ENCODE measurements around the gene MAMSTR.

Gene MAMSTR

GRCh38 chr19:48740164-48740972, 20.8 kb upstream of the MAMSTR start, which contains the start of gene RASIP1:
RASIP1 (minus strand) TSS chr19:48740610; CDS start chr19:48740282, 328 bp downstream.
- Histone ChIP-seq H3K4me3 (ENCODE audit: low read depth, low read length) (peak within 1 kb of the TSS; percentile 53), H3K36me3 (no peaks in the 10 kb centered on the region), H3K27ac (0 out of 2 replicates have a peak within 1 kb of the TSS, but pooled peaks have one; percentile 53), H3K9me3 (ENCODE audit: severe bottlenecking) (no peaks in the 10 kb centered on the region), H3K27me3 (ENCODE audit: insufficient read depth, low read depth, severe bottlenecking) (peaks cover 2% of the 10 kb centered on the region)
- DNase-seq: no peak
- TF ChIP-seq, protein P1, sequence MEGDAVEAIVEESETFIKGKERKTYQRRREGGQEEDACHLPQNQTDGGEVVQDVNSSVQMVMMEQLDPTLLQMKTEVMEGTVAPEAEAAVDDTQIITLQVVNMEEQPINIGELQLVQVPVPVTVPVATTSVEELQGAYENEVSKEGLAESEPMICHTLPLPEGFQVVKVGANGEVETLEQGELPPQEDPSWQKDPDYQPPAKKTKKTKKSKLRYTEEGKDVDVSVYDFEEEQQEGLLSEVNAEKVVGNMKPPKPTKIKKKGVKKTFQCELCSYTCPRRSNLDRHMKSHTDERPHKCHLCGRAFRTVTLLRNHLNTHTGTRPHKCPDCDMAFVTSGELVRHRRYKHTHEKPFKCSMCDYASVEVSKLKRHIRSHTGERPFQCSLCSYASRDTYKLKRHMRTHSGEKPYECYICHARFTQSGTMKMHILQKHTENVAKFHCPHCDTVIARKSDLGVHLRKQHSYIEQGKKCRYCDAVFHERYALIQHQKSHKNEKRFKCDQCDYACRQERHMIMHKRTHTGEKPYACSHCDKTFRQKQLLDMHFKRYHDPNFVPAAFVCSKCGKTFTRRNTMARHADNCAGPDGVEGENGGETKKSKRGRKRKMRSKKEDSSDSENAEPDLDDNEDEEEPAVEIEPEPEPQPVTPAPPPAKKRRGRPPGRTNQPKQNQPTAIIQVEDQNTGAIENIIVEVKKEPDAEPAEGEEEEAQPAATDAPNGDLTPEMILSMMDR (IDR thresholded peaks at IDR 0.05; ENCODE audit: low read depth, low read length): no peak

DNA sequence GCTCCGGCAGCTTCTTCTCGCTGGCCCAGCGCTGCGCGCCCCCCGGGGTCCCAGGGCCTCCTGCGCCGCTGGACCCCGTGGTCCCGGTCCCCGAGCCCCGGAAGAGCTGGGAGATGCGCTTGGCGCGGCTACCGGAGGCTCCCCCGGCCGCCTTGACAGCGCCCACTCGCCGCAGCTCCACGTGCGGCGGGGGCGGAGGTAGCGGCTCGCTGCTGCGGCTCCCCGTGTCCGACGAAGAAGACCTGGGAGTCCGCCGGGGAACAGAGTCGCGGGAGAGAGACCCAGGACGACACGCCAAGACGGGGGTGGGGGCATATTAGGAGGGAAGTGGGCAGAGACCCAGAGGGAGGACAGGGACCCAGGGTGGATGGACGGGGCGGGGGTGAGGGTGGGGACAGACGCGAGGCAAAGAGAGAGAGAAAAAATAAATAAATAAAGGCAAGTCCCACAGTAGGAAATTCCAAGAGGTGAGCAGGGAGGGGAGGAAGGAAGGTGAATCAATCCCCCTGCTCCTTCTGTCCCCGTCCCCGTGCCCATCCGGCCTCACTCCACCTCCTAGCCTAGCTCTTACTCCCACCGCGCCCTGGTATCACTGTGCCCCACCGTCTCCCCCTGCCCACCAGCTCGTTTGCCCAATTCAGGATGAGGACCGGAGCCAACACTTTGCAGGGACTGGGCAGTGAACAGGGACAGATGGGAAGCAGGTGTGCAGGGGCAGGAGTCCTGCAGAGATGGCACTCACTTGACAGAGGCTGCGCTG, 20.1 kb upstream of the MAMSTR start:
- Histone ChIP-seq H3K4me3 (ENCODE audit: low read depth, low read length) (peak overlapping the region; percentile 53), H3K36me3 (no peaks in the 10 kb centered on the region), H3K27ac (peak overlapping the region; percentile 53; the same call in 1 of the 2 replicates), H3K27me3 (ENCODE audit: insufficient read depth, low read depth, severe bottlenecking) (peaks cover 2% of the 10 kb centered on the region), H3K9me3 (ENCODE audit: severe bottlenecking) (no peaks in the 10 kb centered on the region)
- TF ChIP-seq, protein P1 (IDR thresholded peaks at IDR 0.05; ENCODE audit: low read depth, low read length): no peak
- DNase-seq: no peak

DNA sequence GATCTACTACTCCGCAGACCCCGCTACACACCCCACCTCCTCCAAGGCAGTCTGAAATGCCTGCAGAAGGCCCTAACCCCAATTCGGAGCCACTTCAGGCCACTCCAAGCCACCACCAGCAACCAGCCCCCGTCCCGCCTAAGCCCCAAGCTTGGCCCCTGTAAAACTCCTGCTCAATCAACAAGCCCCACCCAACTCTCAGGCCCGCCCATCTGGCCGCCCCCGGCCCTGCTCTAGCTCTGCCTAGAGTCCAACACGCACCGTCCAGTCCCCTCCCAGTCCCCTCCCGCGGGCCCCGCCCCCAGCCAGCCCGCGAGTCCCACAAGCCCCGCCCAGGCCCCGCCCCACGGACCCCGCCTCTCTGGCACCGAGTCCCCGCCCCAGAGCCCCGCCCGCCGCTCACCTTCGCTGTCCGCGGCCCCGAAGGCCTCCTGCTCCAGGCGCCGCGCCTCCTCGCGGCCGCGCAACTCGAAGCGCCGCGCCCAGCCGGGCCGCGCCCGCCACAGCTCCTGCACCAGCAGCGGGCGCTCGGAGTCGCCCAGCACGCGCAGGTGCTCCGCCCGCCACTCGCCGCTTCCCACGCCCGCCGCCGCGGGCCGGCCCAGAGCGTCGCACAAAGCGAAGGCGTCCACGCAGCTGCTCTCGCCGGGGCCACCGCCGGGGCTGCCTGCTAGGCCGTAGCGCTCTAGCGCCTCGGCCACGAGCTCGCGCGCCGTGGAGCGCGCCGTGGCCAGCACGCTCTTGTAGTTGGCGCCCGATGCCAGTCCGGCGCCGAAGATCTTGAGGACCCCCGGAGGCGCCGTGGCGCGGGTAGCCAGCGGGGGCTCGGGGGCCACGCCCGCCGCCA, 19.3 kb upstream of the MAMSTR start:
- peaks cover 2% of the 10 kb centered on the region for H3K27me3 ChIP-seq (ENCODE audit: insufficient read depth, low read depth, severe bottlenecking)
- H3K4me3 ChIP-seq (ENCODE audit: low read depth, low read length): peak overlapping the region; percentile 53
- no peaks in the 10 kb centered on the region for H3K36me3 ChIP-seq
- H3K27ac ChIP-seq: peak overlapping the region; percentile 59
- TF ChIP-seq, protein P1 (IDR thresholded peaks at IDR 0.05; ENCODE audit: low read depth, low read length): peak; percentile 28; the same call in 1 of the 2 replicates
- no peaks in the 10 kb centered on the region for H3K9me3 ChIP-seq (ENCODE audit: severe bottlenecking)
- peak; percentile 98 for DNase-seq

DNA sequence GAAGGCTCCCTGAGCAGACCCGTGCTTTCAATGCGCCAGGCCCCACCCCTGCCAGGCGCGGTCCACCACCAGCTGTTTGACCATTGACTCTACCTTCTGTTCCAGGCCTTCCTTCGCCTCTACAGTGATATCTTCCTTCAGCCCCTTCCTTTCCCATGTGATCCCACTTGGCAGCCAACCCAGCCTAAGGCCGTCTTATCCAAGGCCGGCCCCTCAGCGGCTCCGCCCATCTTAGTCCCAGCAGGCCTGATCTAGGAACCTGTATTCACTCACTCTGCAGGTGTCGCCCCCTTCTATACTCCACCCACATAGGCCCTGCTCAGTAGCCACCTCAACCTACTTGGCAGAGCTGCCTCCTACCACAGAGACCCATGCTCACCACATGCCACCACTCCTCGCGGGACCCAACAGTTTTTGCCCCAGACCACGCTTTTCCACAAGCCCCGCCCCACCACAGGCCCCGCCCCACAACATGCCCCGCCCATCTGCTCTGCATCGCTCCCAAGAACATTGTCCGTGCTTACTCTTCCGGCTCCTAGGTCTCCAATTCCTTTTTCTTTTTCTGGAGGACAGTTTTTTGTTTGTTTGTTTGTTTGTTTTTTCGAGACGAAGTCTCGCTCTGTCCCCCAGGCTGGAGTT, 18.0 kb upstream of the MAMSTR start:
- DNase-seq: no peak
- Histone ChIP-seq H3K36me3 (no peaks in the 10 kb centered on the region), H3K27ac (no peak overlapping the region), H3K4me3 (ENCODE audit: low read depth, low read length) (no peak overlapping the region), H3K9me3 (ENCODE audit: severe bottlenecking) (no peaks in the 10 kb centered on the region), H3K27me3 (ENCODE audit: insufficient read depth, low read depth, severe bottlenecking) (peaks cover 2% of the 10 kb centered on the region)
- TF ChIP-seq, protein P1 (IDR thresholded peaks at IDR 0.05; ENCODE audit: low read depth, low read length): no peak

GRCh38 chr19:48735031-48735615, 15.6 kb upstream of the MAMSTR start:
- peak; percentile 87 for DNase-seq
- H3K36me3 ChIP-seq: no peaks in the 10 kb centered on the region
- H3K4me3 ChIP-seq (ENCODE audit: low read depth, low read length): peak overlapping the region; percentile 48
- peak overlapping the region; percentile 84 for H3K27ac ChIP-seq
- no peaks in the 10 kb centered on the region for H3K9me3 ChIP-seq (ENCODE audit: severe bottlenecking)
- peaks cover 2% of the 10 kb centered on the region for H3K27me3 ChIP-seq (ENCODE audit: insufficient read depth, low read depth, severe bottlenecking)
- TF ChIP-seq, protein P1 (IDR thresholded peaks at IDR 0.05; ENCODE audit: low read depth, low read length): no peak

Measured in WERI-Rb-1 (cell line).